ENCODE data around the gene SLC66A3.

DNA sequence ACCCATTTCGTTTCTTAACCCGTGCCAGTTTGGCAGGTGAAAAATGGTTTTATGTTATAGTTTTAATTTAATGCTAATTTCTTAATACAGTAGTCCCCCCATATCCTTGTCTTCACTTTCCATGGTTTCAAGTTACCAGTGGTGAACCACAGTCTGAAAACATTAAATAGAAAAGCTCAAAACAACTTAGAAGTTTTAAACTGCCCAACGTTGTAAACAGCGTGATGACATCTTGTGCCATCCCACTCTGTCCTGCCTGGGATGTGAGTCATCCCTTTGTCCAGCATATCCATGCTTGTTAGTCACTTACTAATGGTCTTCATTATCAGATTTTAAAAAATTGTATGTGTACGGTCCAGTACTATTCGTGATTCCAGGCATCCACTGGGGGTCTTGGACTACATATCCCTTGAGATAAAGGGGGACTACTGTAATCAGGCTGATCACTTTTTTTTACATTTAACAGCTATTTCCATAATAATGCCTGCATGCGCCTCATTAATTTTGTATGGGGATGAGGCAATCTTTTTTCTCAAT lies 31.9 kb downstream of the SLC66A3 start:
- TF ChIP-seq, protein P1, sequence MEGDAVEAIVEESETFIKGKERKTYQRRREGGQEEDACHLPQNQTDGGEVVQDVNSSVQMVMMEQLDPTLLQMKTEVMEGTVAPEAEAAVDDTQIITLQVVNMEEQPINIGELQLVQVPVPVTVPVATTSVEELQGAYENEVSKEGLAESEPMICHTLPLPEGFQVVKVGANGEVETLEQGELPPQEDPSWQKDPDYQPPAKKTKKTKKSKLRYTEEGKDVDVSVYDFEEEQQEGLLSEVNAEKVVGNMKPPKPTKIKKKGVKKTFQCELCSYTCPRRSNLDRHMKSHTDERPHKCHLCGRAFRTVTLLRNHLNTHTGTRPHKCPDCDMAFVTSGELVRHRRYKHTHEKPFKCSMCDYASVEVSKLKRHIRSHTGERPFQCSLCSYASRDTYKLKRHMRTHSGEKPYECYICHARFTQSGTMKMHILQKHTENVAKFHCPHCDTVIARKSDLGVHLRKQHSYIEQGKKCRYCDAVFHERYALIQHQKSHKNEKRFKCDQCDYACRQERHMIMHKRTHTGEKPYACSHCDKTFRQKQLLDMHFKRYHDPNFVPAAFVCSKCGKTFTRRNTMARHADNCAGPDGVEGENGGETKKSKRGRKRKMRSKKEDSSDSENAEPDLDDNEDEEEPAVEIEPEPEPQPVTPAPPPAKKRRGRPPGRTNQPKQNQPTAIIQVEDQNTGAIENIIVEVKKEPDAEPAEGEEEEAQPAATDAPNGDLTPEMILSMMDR (IDR thresholded peaks at IDR 0.05 in 8 of 11, conservative IDR thresholded peaks at IDR 0.05 in 3 of 11): no peak
- TF ChIP-seq POLR2A (IDR thresholded peaks at IDR 0.05) (no peak), POLR2AphosphoS5 (IDR thresholded peaks at IDR 0.05) (no peak)

Measured in spleen (tissue), 7 donors.